CD4-positive, alpha-beta T cell treated with Interleukin-17A for 4 hours (primary cell): ENCODE data around the gene SLC9A7.

Experiments used
- DNase-seq: peaks from one replicate; pipeline ENCODE4 v3.0.0-alpha.2; 2020; ENCODE audit warnings: mixed read lengths

SLC9A7 gene

GRCh38 chrX:46599051-46599560 is 159.8 kb downstream of the SLC9A7 start:
- no peak for DNase-seq

GRCh38 chrX:46597771-46598170 is 161.1 kb downstream of the SLC9A7 start:
- DNase-seq = no peak

- DNase-seq = no peak
These were observed 161.7 kb downstream of the SLC9A7 start for GRCh38 chrX:46597208-46597607.

- no peak for DNase-seq
These were observed 163.8 kb downstream of the SLC9A7 start for GRCh38 chrX:46595084-46595483.

GRCh38 chrX:46589977-46590723 is 168.8 kb downstream of the SLC9A7 start:
- no peak for DNase-seq

GRCh38 chrX:46588263-46588662 is 170.7 kb downstream of the SLC9A7 start:
- DNase-seq = peak; percentile 78

GRCh38 chrX:46587753-46588171 is 171.2 kb downstream of the SLC9A7 start:
- no peak for DNase-seq

- DNase-seq = no peak
These were observed 171.8 kb downstream of the SLC9A7 start for GRCh38 chrX:46587158-46587557.

- no peak for DNase-seq
These were observed 174.2 kb downstream of the SLC9A7 start for GRCh38 chrX:46584736-46585135.

GRCh38 chrX:46582966-46583365 is 176.0 kb downstream of the SLC9A7 start:
- DNase-seq = no peak

GRCh38 chrX:46582325-46582724 is 176.6 kb downstream of the SLC9A7 start:
- no peak for DNase-seq

- no peak for DNase-seq
These were observed 178.3 kb downstream of the SLC9A7 start for GRCh38 chrX:46580613-46581012.

- DNase-seq = no peak
These were observed 179.7 kb downstream of the SLC9A7 start for GRCh38 chrX:46579250-46579649.

GRCh38 chrX:46577221-46578005 is 181.5 kb downstream of the SLC9A7 start:
- DNase-seq = no peak

GRCh38 chrX:46576458-46576857 is 182.5 kb downstream of the SLC9A7 start:
- DNase-seq = no peak

- peak; percentile 8 for DNase-seq
These were observed 182.9 kb downstream of the SLC9A7 start for GRCh38 chrX:46575991-46576392.

- no peak for DNase-seq
These were observed 183.3 kb downstream of the SLC9A7 start for GRCh38 chrX:46575586-46575985.

- peak; percentile 55 for DNase-seq
These were observed 184.0 kb downstream of the SLC9A7 start for GRCh38 chrX:46574774-46575381.

GRCh38 chrX:46573892-46574773 is 184.8 kb downstream of the SLC9A7 start:
- DNase-seq = peak; percentile 73

GRCh38 chrX:46573331-46573891 is 185.5 kb downstream of the SLC9A7 start, which contains the start of gene CHST7:
Gene CHST7 (plus strand): TSS chrX:46573765. CDS start chrX:46573932, 167 bp downstream.
- peak; percentile 69 for DNase-seq

- peak; percentile 19 for DNase-seq
These were observed 186.5 kb downstream of the SLC9A7 start for GRCh38 chrX:46572340-46572936.
